ENCODE data around the gene BCL11A.

Gene BCL11A

GRCh38 chr2:60577682-60578283, 24.3 kb upstream of the BCL11A start:
- no peak for DNase-seq (ENCODE audit: low read depth in 2 of 2)
- no peak overlapping the region for H3K4me3 ChIP-seq (replicated peaks in 1 of 2; ENCODE audit: low read depth in 2 of 2, low read length in 2 of 2)
- no peak for TF ChIP-seq CTCF (IDR thresholded peaks at IDR 0.05; ENCODE audit: low read depth, low read length)

DNA sequence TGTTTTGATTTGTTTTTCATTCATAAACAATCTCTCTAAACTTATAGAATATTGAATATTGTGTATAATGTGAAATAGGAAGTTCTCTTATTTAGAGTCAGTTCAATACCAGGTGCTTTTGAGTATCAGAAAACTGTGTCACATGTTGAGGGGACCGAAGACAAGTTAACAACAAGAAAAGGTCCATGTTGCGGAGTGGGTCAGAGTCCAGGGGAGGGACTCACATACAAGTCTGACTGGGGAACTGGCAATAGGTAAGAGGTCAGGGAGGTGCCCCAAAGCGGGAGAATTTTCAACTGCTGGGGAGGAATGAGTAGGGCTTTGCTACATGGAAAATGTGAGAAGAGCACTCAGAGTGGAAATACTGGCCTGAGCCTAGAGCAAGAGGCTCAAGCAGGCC, 19.8 kb upstream of the BCL11A start:
- DNase-seq (ENCODE audit: low read depth in 2 of 2), result no peak
- no peak for TF ChIP-seq CTCF (IDR thresholded peaks at IDR 0.05; ENCODE audit: low read depth, low read length)
- no peak overlapping the region for H3K4me3 ChIP-seq (replicated peaks in 1 of 2; ENCODE audit: low read depth in 2 of 2, low read length in 2 of 2)

DNA sequence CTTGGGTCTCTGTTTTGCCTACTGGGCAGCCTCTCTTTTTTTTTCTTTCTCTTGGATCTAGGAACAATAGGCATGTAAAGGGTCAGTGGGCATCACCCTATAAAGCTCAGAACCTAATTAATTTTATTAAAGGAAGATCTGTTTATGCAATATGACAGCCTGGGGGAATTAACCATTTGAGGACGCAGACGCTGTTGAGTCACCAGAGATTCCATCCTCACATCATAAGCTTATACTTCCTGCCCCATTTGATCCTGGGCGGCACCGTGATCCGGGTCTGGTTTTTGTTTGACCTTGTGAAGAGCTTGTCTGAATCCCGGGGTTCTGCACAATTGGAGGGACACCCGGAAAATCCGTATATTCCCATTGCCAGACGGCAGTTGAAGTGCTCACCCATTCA, 16.8 kb upstream of the BCL11A start:
- TF ChIP-seq CTCF (IDR thresholded peaks at IDR 0.05; ENCODE audit: low read depth, low read length), result no peak
- no peak for DNase-seq (ENCODE audit: low read depth in 2 of 2)
- H3K4me3 ChIP-seq (replicated peaks in 1 of 2; ENCODE audit: low read depth in 2 of 2, low read length in 2 of 2), result no peak overlapping the region

- no peak for TF ChIP-seq CTCF (IDR thresholded peaks at IDR 0.05; ENCODE audit: low read depth, low read length)
- no peak for DNase-seq (ENCODE audit: low read depth in 2 of 2)
- H3K4me3 ChIP-seq (replicated peaks in 1 of 2; ENCODE audit: low read depth in 2 of 2, low read length in 2 of 2), result peak overlapping the region in 1 of 2 donors; percentile 2
These were observed 16.2 kb upstream of the BCL11A start for GRCh38 chr2:60569680-60570111.

DNA sequence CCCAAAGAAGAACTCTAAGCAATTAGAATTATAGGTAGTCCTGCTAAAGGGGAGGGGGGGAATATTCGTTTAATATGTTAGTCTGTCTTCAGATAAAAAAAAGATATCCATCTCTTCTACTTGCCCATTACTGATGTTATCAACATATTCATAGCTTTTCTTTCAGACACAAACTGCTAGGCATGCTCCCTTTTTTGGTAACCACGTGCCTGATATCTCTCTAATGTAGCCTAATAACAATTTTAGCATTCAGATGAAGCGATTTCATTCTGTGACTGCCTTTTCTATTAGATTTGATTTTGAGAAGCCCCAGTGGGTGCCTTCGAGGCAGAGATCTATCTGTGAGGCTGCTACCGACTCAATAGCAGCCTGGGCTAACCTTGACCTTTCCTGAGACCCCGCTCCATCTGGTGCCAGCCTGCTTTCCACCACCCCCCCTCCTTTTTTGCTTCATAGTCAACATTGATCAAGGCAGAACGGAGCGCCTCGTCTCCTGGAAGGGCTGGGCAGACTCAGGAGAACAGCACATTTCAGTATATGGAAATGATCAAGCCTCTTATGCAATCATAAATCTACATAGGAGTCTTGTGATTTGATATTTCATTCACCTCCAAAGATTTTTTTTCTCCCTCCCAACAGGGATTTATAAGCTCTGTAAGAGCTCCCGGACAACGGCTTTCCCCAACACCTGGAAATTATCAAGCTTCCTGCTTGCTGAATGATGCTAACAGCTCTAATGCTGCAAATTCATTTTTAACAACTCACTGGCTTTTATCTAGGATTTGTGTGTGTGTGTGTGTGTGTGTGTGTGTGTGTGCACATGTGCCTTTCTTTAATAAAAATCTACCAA, 14.7 kb upstream of the BCL11A start:
- TF ChIP-seq CTCF (IDR thresholded peaks at IDR 0.05; ENCODE audit: low read depth, low read length), result no peak
- no peak for DNase-seq (ENCODE audit: low read depth in 2 of 2)
- H3K4me3 ChIP-seq (replicated peaks in 1 of 2; ENCODE audit: low read depth in 2 of 2, low read length in 2 of 2), result no peak overlapping the region

GRCh38 chr2:60567096-60567495, 13.6 kb upstream of the BCL11A start:
- H3K4me3 ChIP-seq (replicated peaks in 1 of 2; ENCODE audit: low read depth in 2 of 2, low read length in 2 of 2), result no peak overlapping the region
- no peak for TF ChIP-seq CTCF (IDR thresholded peaks at IDR 0.05; ENCODE audit: low read depth, low read length)

More at GRCh38 chr2:60567096-60567495, 13.6 kb upstream of the BCL11A start:
- no peak for DNase-seq (ENCODE audit: low read depth in 2 of 2)

Measured in cardiac fibroblast (primary cell).